ENCODE data around the gene PIGP. TPM values are rescaled to one million over a fixed set of nuclear protein-coding genes. Genes with fewer than 3 reads are reported as not detected.

Gene PIGP
- total RNA-seq, 1 experiment from 2014 or later = 33.1 TPM

DNA sequence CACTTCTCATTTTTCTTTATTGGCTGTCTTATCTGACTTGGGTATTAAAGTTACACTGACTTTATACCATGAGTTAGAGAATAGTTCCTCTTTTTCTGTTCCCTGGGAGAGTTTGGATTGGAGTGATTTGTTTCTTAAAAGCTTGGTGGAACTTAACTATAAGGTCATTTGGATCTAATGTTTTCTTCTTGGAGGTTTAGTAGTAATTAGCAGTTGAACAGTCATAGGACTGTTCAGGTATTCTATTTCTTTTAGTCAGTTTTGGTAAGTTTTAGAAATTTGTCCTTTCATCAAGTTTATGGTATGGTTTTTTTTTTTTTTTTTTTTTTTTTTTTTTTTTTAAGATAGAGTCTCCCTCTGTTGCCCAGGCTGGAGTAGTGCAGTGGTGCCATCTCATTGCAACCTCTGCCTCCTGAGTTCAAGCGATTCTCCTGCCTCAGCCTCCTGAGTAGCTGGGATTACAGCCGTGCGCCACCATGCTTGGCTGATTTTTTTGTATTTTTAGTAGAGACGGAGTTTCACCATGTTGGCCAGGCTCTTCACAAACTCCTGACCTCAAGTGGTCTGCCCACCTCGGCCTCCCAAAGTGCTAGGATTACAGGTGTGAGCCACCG is 6.4 kb upstream of the PIGP start:
- no peak for DNase-seq (ENCODE audit: low spot score)
- in situ Hi-C loops (cut with HindIII; ENCODE audit: low sequenced_read_pairs) = no loop called here

DNA sequence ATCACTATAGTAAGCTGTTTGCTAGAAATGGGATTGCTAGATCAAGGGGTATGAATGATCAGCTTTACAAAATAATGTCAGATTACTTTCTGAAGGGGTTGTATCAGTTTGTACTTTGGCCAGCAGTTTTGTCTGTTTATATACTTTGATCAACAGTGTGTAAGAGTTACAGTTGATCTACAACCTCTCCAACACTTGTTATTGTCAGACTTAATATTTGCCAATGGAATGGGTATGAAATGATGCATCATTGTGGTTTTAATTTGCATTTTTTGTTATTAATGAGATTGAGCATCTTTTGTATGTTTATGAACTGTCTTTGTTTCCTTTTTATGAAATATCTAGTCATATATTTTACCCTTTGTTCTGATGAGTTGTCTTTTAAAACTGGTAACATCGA is 4.5 kb upstream of the PIGP start:
- in situ Hi-C loops (cut with HindIII; ENCODE audit: low sequenced_read_pairs) = no loop called here
- DNase-seq (ENCODE audit: low spot score) = no peak

DNA sequence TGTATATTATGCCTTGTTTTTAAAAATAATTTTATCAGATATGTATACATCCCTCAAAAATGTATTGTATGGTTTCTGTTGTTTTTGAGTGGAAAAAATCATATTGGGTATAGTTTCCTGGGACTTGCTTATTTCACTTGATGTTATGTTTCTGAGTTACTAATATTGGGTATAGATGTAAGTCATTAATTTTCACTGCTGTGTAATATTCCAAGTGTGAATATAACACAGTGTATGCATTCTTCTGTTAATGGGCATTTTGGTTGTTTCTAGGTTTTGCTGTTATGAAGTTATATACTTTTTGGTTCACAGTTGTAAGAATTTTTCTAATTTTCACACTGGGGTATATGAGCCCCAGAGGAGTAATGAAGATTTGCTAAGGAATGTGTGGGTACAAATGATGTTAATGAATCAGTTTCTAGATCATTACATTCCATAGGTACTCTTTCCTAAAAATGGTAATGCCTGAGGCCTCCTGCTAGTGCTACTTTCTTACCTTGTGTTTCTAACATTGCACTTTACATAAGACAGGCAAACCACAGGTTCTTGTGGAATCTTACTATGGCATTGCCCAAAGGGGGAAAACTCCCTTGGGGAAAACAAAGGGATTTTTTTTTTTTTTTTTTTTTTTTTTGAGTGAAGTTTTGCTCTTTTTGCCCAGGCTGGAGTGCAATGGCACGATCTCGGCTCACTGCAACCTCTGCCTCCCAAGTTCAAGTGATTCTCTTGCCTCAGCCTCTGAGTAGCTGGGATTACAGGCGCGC is 3.4 kb upstream of the PIGP start:
- in situ Hi-C loops (cut with HindIII; ENCODE audit: low sequenced_read_pairs) = no loop called here
- DNase-seq (ENCODE audit: low spot score) = no peak

DNA sequence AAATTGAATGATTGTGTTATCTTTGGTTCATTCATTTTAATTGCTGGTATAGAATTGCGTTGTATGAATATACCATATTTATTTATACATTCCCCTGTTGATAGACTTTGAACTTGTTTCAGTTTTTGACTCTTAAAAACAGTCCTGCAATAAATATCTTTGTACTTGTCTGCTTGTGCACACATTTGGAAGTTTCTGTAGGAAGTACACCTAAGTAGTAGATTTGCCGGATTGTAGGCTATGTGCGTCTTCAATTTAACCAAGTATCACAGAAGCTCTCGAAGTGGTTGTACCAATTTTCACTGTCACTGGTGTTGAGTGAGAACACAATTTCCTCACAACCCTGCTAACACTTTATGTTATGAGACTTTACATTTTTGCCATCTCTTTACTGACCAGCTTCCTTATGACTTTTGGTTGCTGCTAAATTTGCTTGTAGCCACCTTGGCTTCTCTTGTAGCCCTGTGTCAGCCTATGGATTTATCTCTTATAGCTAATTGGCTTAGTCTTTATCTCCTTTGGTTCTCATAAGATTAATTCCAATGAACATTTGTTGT is 2.4 kb upstream of the PIGP start:
- in situ Hi-C loops (cut with HindIII; ENCODE audit: low sequenced_read_pairs) = no loop called here

DNA sequence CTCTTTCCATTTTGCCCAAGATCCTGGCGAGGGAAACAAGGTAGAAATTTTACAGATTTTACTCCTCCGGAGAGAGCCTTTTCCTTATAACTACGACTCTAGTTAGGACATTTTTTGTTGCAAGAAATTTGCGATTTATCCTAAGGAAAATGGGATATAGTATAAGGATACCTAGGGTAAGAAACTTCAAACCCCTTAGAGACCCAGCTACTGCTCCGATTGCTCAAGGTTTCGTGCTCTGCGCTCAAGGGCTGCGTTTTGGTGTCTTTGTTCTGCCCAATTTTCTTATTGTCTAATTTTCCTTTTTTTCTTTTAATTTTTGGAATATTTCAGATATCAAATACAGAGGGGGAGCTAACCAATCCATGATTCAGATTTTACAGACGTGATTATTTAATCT is 1.7 kb upstream of the PIGP start:
- DNase-seq (ENCODE audit: low spot score) = no peak
- in situ Hi-C loops (cut with HindIII; ENCODE audit: low sequenced_read_pairs) = no loop called here

More for the DNA sequence above, 2.4 kb upstream of the PIGP start:
- no peak for DNase-seq (ENCODE audit: low spot score)

DNA sequence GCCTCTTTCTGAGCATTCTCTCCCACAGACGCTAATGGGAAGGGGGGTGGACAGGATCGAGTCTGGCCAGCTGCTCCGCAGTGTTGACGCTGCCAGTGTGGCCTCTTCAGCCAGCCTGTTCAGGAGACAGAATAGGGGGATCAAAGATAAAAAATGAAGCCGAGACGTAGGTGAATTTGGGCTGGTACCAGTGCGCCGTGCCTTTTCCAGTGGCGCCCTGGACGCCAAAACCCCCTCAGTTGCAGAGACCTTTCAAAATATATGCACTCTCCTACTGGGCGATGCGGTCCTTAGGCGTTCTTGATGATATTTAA is 1.3 kb upstream of the PIGP start:
- in situ Hi-C loops (cut with HindIII; ENCODE audit: low sequenced_read_pairs) = no loop called here
- DNase-seq (ENCODE audit: low spot score) = no peak

GRCh38 chr21:37073417-37074196 is 736 bp upstream of the PIGP start:
- in situ Hi-C loops (cut with HindIII; ENCODE audit: low sequenced_read_pairs) = no loop called here
- DNase-seq (ENCODE audit: low spot score) = peak; percentile 80

DNA sequence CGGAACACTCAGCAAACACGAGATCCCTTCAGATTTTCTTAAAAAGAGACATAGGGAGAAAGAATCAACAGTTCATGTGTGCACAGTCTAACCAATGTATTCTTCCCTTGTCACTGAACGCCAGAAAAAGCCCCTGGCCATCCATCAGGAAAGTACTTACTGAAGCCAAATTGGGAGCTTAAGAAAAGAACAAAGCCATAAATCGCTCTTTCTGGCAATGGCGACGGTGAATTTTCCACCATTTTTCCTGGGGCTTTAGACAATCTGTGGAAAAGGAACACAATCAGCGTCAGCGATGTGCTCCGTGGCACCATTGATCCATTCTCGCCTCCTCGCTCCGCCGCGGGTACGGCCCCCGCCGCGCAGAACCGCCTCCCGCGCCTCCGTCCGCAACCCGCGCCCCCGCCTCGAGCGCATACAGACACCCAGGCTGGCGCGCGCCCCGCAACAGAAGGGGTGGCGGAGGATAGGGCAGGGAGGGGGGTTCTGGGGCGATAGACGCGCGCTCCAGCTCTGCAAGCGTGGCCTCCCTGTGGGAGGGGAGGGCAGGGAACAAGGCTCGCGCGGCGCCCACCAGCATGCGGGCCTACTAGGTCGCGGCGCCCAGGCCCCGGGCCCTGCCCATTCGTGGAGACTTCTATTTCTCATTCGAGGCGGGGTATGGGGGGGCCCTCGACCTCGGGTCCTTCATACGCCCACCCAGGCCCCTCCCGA is 440 bp downstream of the PIGP start:
- peak; percentile 94 for DNase-seq (ENCODE audit: low spot score)
- in situ Hi-C loops (cut with HindIII; ENCODE audit: low sequenced_read_pairs) = no loop called here

GRCh38 chr21:37071561-37072273 is 1.2 kb downstream of the PIGP start:
- in situ Hi-C loops (cut with HindIII; ENCODE audit: low sequenced_read_pairs) = no loop called here

GRCh38 chr21:37065561-37066177 is 7.2 kb downstream of the PIGP start:
- in situ Hi-C loops (cut with HindIII; ENCODE audit: low sequenced_read_pairs) = no loop called here
- DNase-seq (ENCODE audit: low spot score) = no peak

More at GRCh38 chr21:37071561-37072273, 1.2 kb downstream of the PIGP start:
- DNase-seq (ENCODE audit: low spot score) = peak; percentile 79

DNA sequence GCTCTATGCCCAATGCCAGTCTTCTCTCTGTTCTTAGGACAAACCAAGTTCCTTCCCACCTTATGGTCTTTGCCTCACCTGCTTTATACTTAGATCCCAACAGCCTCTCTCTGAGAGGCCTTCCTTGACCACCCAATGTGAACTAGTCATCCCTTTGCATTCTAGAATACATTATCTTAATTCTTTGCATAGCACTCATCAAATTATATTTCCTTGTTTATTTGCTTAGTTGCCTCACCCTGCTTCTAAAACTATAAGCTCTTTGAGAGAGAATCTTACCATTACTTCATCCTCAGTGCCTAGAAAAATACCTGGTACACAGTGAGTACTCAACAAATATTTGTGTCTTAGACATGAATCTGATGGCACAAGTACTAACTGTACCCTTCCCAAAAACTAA is 8.0 kb downstream of the PIGP start:
- in situ Hi-C loops (cut with HindIII; ENCODE audit: low sequenced_read_pairs) = no loop called here

GRCh38 chr21:37063433-37063832 is 9.4 kb downstream of the PIGP start:
- in situ Hi-C loops (cut with HindIII; ENCODE audit: low sequenced_read_pairs) = no loop called here
- no peak for DNase-seq (ENCODE audit: low spot score)

More for the DNA sequence above, 8.0 kb downstream of the PIGP start:
- DNase-seq (ENCODE audit: low spot score) = no peak

DNA sequence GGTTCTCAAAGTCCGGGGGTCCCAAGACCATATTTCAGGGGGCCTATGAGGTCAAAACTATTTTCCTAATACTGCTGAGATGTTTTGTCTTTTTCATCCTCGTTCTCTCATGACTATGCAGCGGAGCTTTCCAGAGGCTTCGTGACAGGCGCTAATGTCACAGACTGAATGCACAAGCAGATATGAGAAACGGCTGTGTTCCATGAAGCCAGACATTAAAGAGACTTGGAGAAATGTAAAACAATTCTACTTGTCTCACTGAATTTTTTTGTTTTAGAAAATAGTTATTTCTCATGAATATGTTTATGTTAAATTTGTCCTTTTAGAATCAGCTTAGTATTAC is 10.3 kb downstream of the PIGP start:
- in situ Hi-C loops (cut with HindIII; ENCODE audit: low sequenced_read_pairs) = no loop called here

GRCh38 chr21:37061926-37062592 is 10.8 kb downstream of the PIGP start:
- no peak for DNase-seq (ENCODE audit: low spot score)
- in situ Hi-C loops (cut with HindIII; ENCODE audit: low sequenced_read_pairs) = no loop called here

More for the DNA sequence above, 10.3 kb downstream of the PIGP start:
- DNase-seq (ENCODE audit: low spot score) = no peak

DNA sequence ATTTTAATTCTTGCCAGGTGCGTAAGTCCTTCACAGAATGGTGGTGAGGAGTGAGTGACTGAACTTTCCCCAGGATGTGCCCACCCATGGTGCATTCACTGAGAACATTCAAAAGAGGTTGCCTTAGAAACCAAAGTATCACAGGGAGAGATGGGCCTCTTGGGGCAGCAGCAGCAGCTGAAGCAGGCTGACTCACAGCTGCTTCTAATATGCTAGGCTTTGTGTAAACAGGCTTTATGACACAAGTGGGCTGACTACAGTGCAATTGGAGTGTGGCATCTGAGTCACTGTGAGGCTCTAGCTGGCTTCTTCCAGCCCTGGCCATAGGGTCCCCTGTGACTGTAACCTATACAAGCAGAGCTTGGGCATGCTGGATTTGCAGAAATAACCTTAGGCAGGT is 12.6 kb downstream of the PIGP start:
- no peak for DNase-seq (ENCODE audit: low spot score)
- in situ Hi-C loops (cut with HindIII; ENCODE audit: low sequenced_read_pairs) = no loop called here

GRCh38 chr21:37059181-37059580 is 13.7 kb downstream of the PIGP start:
- no peak for DNase-seq (ENCODE audit: low spot score)
- in situ Hi-C loops (cut with HindIII; ENCODE audit: low sequenced_read_pairs) = no loop called here

DNA sequence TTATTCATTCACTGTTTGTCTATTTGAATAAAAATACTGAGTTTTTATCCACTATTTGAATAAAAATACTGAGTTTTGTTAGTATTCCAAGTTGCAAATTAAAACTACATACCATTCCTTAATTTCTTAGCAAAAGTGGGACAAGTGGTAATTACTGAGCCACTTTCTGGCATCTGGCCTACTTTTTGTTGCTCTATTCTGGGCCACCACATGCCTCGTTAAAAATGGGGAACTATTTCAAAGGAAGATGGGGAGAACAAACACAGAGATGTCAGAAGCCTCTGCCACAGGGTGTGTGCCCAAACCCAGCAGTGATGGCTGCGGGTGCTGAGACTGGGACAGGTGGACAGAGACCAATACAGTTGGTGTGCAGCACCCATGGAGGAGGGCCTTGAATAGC is 14.6 kb downstream of the PIGP start:
- peak; percentile 18 for DNase-seq (ENCODE audit: low spot score)
- in situ Hi-C loops (cut with HindIII; ENCODE audit: low sequenced_read_pairs) = no loop called here

DNA sequence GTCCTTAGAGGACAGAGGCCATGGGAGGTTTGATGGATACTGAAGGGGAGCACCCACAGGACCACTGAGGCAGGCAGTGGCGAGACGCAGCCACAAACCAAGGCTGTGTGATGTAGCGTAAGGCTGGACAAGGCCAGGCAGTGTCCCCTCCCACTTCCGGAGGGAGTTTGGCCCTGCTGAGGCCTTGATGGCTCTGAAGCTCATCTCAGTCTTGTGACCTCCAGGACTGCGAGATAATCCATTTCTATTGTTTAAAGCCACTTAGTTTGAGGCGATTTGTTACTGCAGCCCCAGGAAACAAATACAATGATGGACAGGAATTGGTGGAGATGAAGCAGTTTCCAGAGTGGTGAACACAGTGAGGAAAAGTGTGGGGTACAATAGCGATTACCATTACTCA is 15.3 kb downstream of the PIGP start:
- in situ Hi-C loops (cut with HindIII; ENCODE audit: low sequenced_read_pairs) = no loop called here
- no peak for DNase-seq (ENCODE audit: low spot score)
